ENCODE results near the gene ARHGEF25.

Gene ARHGEF25

GRCh38 chr12:57611108-57611826 is at the start of gene ARHGEF25:
ARHGEF25 (plus strand) TSS chr12:57611435; CDS start chr12:57611895, 460 bp downstream.
- no peaks in the 10 kb centered on the region for H3K27me3 ChIP-seq (ENCODE audit: insufficient read depth, low read depth)
- peak within 1 kb of the TSS; percentile 99 for H2AFZ ChIP-seq (ENCODE audit: low read depth)
- H4K20me1 ChIP-seq (ENCODE audit: insufficient read depth) = no peaks in the 10 kb centered on the region
- no peak within 1 kb of the TSS for H3K4me3 ChIP-seq (IDR thresholded peaks at IDR 0.05; ENCODE audit: insufficient read depth, low read depth, low read length)
- peaks cover 47% of the 10 kb centered on the region for H3K4me1 ChIP-seq (ENCODE audit: low read depth, poor library complexity, severe bottlenecking)
- no peaks in the 10 kb centered on the region for H3K79me2 ChIP-seq (ENCODE audit: insufficient read depth, low read depth)
- peak within 1 kb of the TSS; percentile 88 for H3K4me2 ChIP-seq
- no peak for TF ChIP-seq CTCF (conservative IDR thresholded peaks at IDR 0.05; ENCODE audit: low read depth, low read length)
- H3K9ac ChIP-seq = peak within 1 kb of the TSS; percentile 92
- H3K27ac ChIP-seq = peak within 1 kb of the TSS; percentile 62
- H3K36me3 ChIP-seq (ENCODE audit: insufficient read depth) = no peaks in the 10 kb centered on the region

GRCh38 chr12:57563358-57563757 is 47.9 kb upstream of the ARHGEF25 start:
- H4K20me1 ChIP-seq (ENCODE audit: insufficient read depth) = no peaks in the 10 kb centered on the region
- no peak overlapping the region for H3K9ac ChIP-seq
- H3K27ac ChIP-seq = no peak overlapping the region
- no peak overlapping the region for H3K4me3 ChIP-seq (IDR thresholded peaks at IDR 0.05; ENCODE audit: insufficient read depth, low read depth, low read length)
- H2AFZ ChIP-seq (ENCODE audit: low read depth) = no peak overlapping the region
- H3K4me2 ChIP-seq = no peak overlapping the region
- no peaks in the 10 kb centered on the region for H3K4me1 ChIP-seq (ENCODE audit: low read depth, poor library complexity, severe bottlenecking)
- H3K27me3 ChIP-seq (ENCODE audit: insufficient read depth, low read depth) = peaks cover 5% of the 10 kb centered on the region; the same call in 1 of the 2 replicates
- no peaks in the 10 kb centered on the region for H3K79me2 ChIP-seq (ENCODE audit: insufficient read depth, low read depth)
- TF ChIP-seq CTCF (conservative IDR thresholded peaks at IDR 0.05; ENCODE audit: low read depth, low read length) = no peak
- H3K36me3 ChIP-seq (ENCODE audit: insufficient read depth) = no peaks in the 10 kb centered on the region

GRCh38 chr12:57564178-57564740 is 47.0 kb upstream of the ARHGEF25 start:
- Histone ChIP-seq H3K27ac (no peak overlapping the region), H3K4me1 (ENCODE audit: low read depth, poor library complexity, severe bottlenecking) (no peaks in the 10 kb centered on the region), H3K4me2 (no peak overlapping the region), H3K9ac (no peak overlapping the region), H4K20me1 (ENCODE audit: insufficient read depth) (no peaks in the 10 kb centered on the region), H2AFZ (ENCODE audit: low read depth) (no peak overlapping the region), H3K36me3 (ENCODE audit: insufficient read depth) (no peaks in the 10 kb centered on the region), H3K4me3 (IDR thresholded peaks at IDR 0.05; ENCODE audit: insufficient read depth, low read depth, low read length) (no peak overlapping the region), H3K27me3 (ENCODE audit: insufficient read depth, low read depth) (peaks cover 5% of the 10 kb centered on the region; the same call in 1 of the 2 replicates), H3K79me2 (ENCODE audit: insufficient read depth, low read depth) (no peaks in the 10 kb centered on the region)
- no peak for TF ChIP-seq CTCF (conservative IDR thresholded peaks at IDR 0.05; ENCODE audit: low read depth, low read length)

- H3K36me3 ChIP-seq (ENCODE audit: insufficient read depth) = no peaks in the 10 kb centered on the region
- no peak overlapping the region for H3K4me3 ChIP-seq (IDR thresholded peaks at IDR 0.05; ENCODE audit: insufficient read depth, low read depth, low read length)
- H3K79me2 ChIP-seq (ENCODE audit: insufficient read depth, low read depth) = no peaks in the 10 kb centered on the region
- peaks cover 5% of the 10 kb centered on the region; the same call in 1 of the 2 replicates for H3K27me3 ChIP-seq (ENCODE audit: insufficient read depth, low read depth)
- no peak overlapping the region for H2AFZ ChIP-seq (ENCODE audit: low read depth)
- no peak overlapping the region for H3K27ac ChIP-seq
- no peak overlapping the region for H3K9ac ChIP-seq
- TF ChIP-seq CTCF (conservative IDR thresholded peaks at IDR 0.05; ENCODE audit: low read depth, low read length) = no peak
- H3K4me2 ChIP-seq = no peak overlapping the region
- no peaks in the 10 kb centered on the region for H3K4me1 ChIP-seq (ENCODE audit: low read depth, poor library complexity, severe bottlenecking)
- H4K20me1 ChIP-seq (ENCODE audit: insufficient read depth) = no peaks in the 10 kb centered on the region
Observed at GRCh38 chr12:57568838-57569237, 42.4 kb upstream of the ARHGEF25 start.
